H9 (cell line): ENCODE data around the gene GABRB2. TPM values are rescaled to one million over a fixed set of nuclear protein-coding genes. Genes with fewer than 3 reads are reported as not detected.

Experiments used
- DNase-seq: peaks from one replicate; pipeline ENCODE4 v3.0.0-alpha.2; 2017
- H2AFZ ChIP-seq: one replicate; pipeline ENCODE4 v1.6.1; 2013; ENCODE audit warnings: mild to moderate bottlenecking, low read length, control low read depth, moderate library complexity
- H2AK5ac ChIP-seq: 2 replicates; pipeline ENCODE4 v1.6.1; 2013; ENCODE audit warnings: low read length, control low read depth, mixed read lengths; ENCODE audit not compliant: insufficient read length
- H2BK120ac ChIP-seq: one replicate; pipeline ENCODE4 v1.6.1; 2013; ENCODE audit warnings: low read depth, mild to moderate bottlenecking, low read length, control low read depth, inconsistent platforms; ENCODE audit not compliant: poor library complexity, severe bottlenecking
- H2BK12ac ChIP-seq: 2 replicates; pipeline ENCODE4 v1.6.1; 2013; ENCODE audit warnings: low read length, control low read depth, mixed read lengths, low read depth; ENCODE audit not compliant: insufficient read length
- H2BK15ac ChIP-seq: 2 replicates; pipeline ENCODE4 v1.6.1; 2013; ENCODE audit warnings: low read depth, low read length, control low read depth
- H2BK20ac ChIP-seq: one replicate; pipeline ENCODE4 v1.6.1; 2013; ENCODE audit warnings: low read depth, mild to moderate bottlenecking, low read length, control low read depth, inconsistent platforms; ENCODE audit not compliant: poor library complexity, severe bottlenecking
- H2BK5ac ChIP-seq: 2 replicates; pipeline ENCODE4 v1.6.1; 2013; ENCODE audit warnings: low read length, control low read depth, mixed read lengths; ENCODE audit not compliant: insufficient read length
- H3K14ac ChIP-seq: 2 replicates; pipeline ENCODE4 v1.6.1; 2013; ENCODE audit warnings: low read length, control low read depth; ENCODE audit not compliant: insufficient read depth
- H3K18ac ChIP-seq: 2 replicates; pipeline ENCODE4 v1.6.1; 2013; ENCODE audit warnings: low read depth, mild to moderate bottlenecking, mixed read lengths, low read length, control low read depth; ENCODE audit not compliant: insufficient read length
- H3K23ac ChIP-seq: 2 replicates; pipeline ENCODE4 v1.6.1; 2013; ENCODE audit warnings: low read length, control low read depth, mixed read lengths, low read depth; ENCODE audit not compliant: insufficient read length
- H3K23me2 ChIP-seq: 2 replicates; pipeline ENCODE4 v1.6.1; 2013; ENCODE audit warnings: low read depth, mild to moderate bottlenecking, mixed read lengths, low read length, control low read depth; ENCODE audit not compliant: insufficient read length, poor library complexity, severe bottlenecking
- H3K27ac ChIP-seq: 2 replicates; pipeline ENCODE4 v1.5.1; 2013; ENCODE audit warnings: low read length, control low read depth, mixed read lengths, low read depth; ENCODE audit not compliant: insufficient read length
- H3K27me3 ChIP-seq: 2 replicates; pipeline ENCODE4 v1.6.1; 2013; ENCODE audit warnings: low read length, control low read depth, inconsistent platforms; ENCODE audit not compliant: insufficient read depth
- H3K4ac ChIP-seq: 2 replicates; pipeline ENCODE4 v1.6.1; 2013; ENCODE audit warnings: low read depth, mild to moderate bottlenecking, control low read depth, inconsistent platforms, low read length, moderate library complexity
- H3K4me1 ChIP-seq: 2 replicates; pipeline ENCODE4 v1.6.1; 2013; ENCODE audit warnings: low read length, control low read depth, inconsistent platforms; ENCODE audit not compliant: insufficient read depth
- H3K4me2 ChIP-seq: 2 replicates; pipeline ENCODE4 v1.6.1; 2013; ENCODE audit warnings: low read length, control low read depth, mixed read lengths; ENCODE audit not compliant: insufficient read length, insufficient read depth
- H3K56ac ChIP-seq: 2 replicates; pipeline ENCODE4 v1.6.1; 2013; ENCODE audit warnings: low read depth, mild to moderate bottlenecking, mixed read lengths, low read length, control low read depth; ENCODE audit not compliant: insufficient read length
- H3K79me1 ChIP-seq: 2 replicates; pipeline ENCODE4 v1.6.1; 2013; ENCODE audit warnings: low read depth, mild to moderate bottlenecking, moderate library complexity, low read length, control low read depth, inconsistent platforms; ENCODE audit not compliant: insufficient read depth, poor library complexity, severe bottlenecking
- H3K79me2 ChIP-seq: 2 replicates; pipeline ENCODE4 v1.6.1; 2013; ENCODE audit warnings: low read length, control low read depth, inconsistent platforms; ENCODE audit not compliant: insufficient read depth
- H3K9ac ChIP-seq: 2 replicates; pipeline ENCODE4 v1.6.1; 2013; ENCODE audit warnings: low read length, control low read depth, mixed read lengths; ENCODE audit not compliant: insufficient read length; ENCODE audit errors: extremely low read depth
- H3K9me3 ChIP-seq: one replicate; pipeline ENCODE4 v1.6.1; 2013; ENCODE audit warnings: low read depth, low read length, inconsistent platforms; ENCODE audit not compliant: control insufficient read depth
- H3T11ph ChIP-seq: one replicate; pipeline ENCODE4 v1.6.1; 2013; ENCODE audit warnings: mild to moderate bottlenecking, low read length, control low read depth, inconsistent platforms
- H4K20me1 ChIP-seq: one replicate; pipeline ENCODE4 v1.6.1; 2013; ENCODE audit not compliant: control insufficient read depth, insufficient read length, insufficient read depth
- H4K5ac ChIP-seq: 2 replicates; pipeline ENCODE4 v1.6.1; 2013; ENCODE audit warnings: low read depth, mild to moderate bottlenecking, mixed read lengths, low read length, control low read depth; ENCODE audit not compliant: insufficient read length
- H4K8ac ChIP-seq: replicated peaks from 2 replicates; pipeline ENCODE4 v1.6.1; 2013; ENCODE audit warnings: low read length, control low read depth, mixed read lengths, low read depth; ENCODE audit not compliant: insufficient read length
- H4K91ac ChIP-seq: 2 replicates; pipeline ENCODE4 v1.6.1; 2013; ENCODE audit warnings: low read depth, mild to moderate bottlenecking, moderate library complexity, mixed read lengths, low read length, control low read depth; ENCODE audit not compliant: insufficient read length
- H3K27ac Mint-ChIP-seq, 3 experiments: 2 replicates in 2 of 3; 3 replicates in 1 of 3; pipeline ENCODE4 v1.8.0; 2020 to 2021; ENCODE audit warnings: mixed read lengths in 3 of 3, mild to moderate bottlenecking in 1 of 3, moderate library complexity in 1 of 3
- H3K27me3 Mint-ChIP-seq: 2 replicates; pipeline ENCODE4 v1.8.0; 2021; ENCODE audit warnings: low read depth, mild to moderate bottlenecking, moderate library complexity, mixed read lengths
- H3K36me3 Mint-ChIP-seq, 3 experiments: 2 replicates in 2 of 3; 3 replicates in 1 of 3; pipeline ENCODE4 v1.8.0; 2020 to 2021; ENCODE audit warnings: low read depth in 3 of 3, mixed read lengths in 3 of 3; ENCODE audit not compliant: insufficient read depth in 1 of 3
- H3K4me1 Mint-ChIP-seq, 2 experiments: 2 replicates each; pipeline ENCODE4 v1.8.0; 2020; ENCODE audit warnings: mixed read lengths in 2 of 2
- H3K4me3 Mint-ChIP-seq, 2 experiments: 2 replicates in 1 of 2; 3 replicates in 1 of 2; pipeline ENCODE4 v1.8.0; 2020 to 2021; ENCODE audit warnings: mild to moderate bottlenecking in 2 of 2, mixed read lengths in 2 of 2, moderate library complexity in 1 of 2
- H3K9me3 Mint-ChIP-seq, 2 experiments: 2 replicates in 1 of 2; 3 replicates in 1 of 2; pipeline ENCODE4 v1.8.0; 2020; ENCODE audit warnings: mild to moderate bottlenecking in 2 of 2, mixed read lengths in 2 of 2, moderate library complexity in 1 of 2
- CTCF ChIP-seq: fragments of 200-600 bp; sonication (generic); conservative IDR thresholded peaks from 3 replicates; pipeline ENCODE4 v1.8.0; 2021; ENCODE audit warnings: antibody characterized with exemption, mild to moderate bottlenecking
- WGBS: extraction: QIAGEN DNeasy Blood & Tissue Kit; methylation state at CpG from one replicate; pipeline ENCODE4 v1.1.7; 2013; ENCODE audit warnings: missing lambda C conversion rate, low lambda C conversion rate, mixed read lengths; ENCODE audit not compliant: insufficient read length; ENCODE audit errors: extremely low coverage; 5-methylcytosine and 5-hydroxymethylcytosine counted together
- total RNA-seq: library from RNA; stranded (reverse); gene quantifications from 2 replicates; pipeline ENCODE4 v1.2.1, GENCODE V29; 2021

Gene GABRB2
- total RNA-seq, 1 experiment from 2014 or later, result 0.20 TPM

GRCh38 chr5:161562446-161562845 is 15.9 kb upstream of the GABRB2 start:
- H3T11ph ChIP-seq, result no peak overlapping the region
- no peak overlapping the region for H3K14ac ChIP-seq
- H2BK5ac ChIP-seq, result no peak overlapping the region
- no peak overlapping the region for H3K56ac ChIP-seq
- H3K27ac Mint-ChIP-seq, result no peak overlapping the region
- H3K36me3 Mint-ChIP-seq, result no peaks in the 10 kb centered on the region
- H4K20me1 ChIP-seq, result no peaks in the 10 kb centered on the region
- H3K27ac ChIP-seq, result no peak overlapping the region
- H2BK12ac ChIP-seq, result no peak overlapping the region
- H3K4ac ChIP-seq, result no peak overlapping the region
- no peak overlapping the region for H2BK120ac ChIP-seq
- H3K9me3 ChIP-seq, result no peaks in the 10 kb centered on the region
- H3K9me3 Mint-ChIP-seq, result no peaks in the 10 kb centered on the region
- no peak overlapping the region for H4K8ac ChIP-seq
- no peak for TF ChIP-seq CTCF
- peaks cover 4 to 8% of the 10 kb centered on the region in 2 experiments; a peak in 2 of 4 replicates for H3K4me1 Mint-ChIP-seq
- no CpG with 5 or more reads among the region's 2 CpGs for WGBS
- no peak for DNase-seq
- no peak overlapping the region for H3K9ac ChIP-seq
- H2AK5ac ChIP-seq, result no peak overlapping the region
- no peaks in the 10 kb centered on the region; the same call in 1 of the 2 replicates for H3K27me3 Mint-ChIP-seq
- no peak overlapping the region for H3K23ac ChIP-seq
- H4K5ac ChIP-seq, result no peak overlapping the region
- no peak overlapping the region for H4K91ac ChIP-seq
- no peak overlapping the region for H2AFZ ChIP-seq
- H3K18ac ChIP-seq, result no peak overlapping the region
- H3K4me3 Mint-ChIP-seq, result no peak overlapping the region
- no peaks in the 10 kb centered on the region; the same call in 1 of the 2 replicates for H3K4me1 ChIP-seq
- no peaks in the 10 kb centered on the region for H3K27me3 ChIP-seq
- H2BK20ac ChIP-seq, result no peak overlapping the region
- H3K79me2 ChIP-seq, result no peaks in the 10 kb centered on the region
- H3K23me2 ChIP-seq, result no peaks in the 10 kb centered on the region
- H3K4me2 ChIP-seq, result no peak overlapping the region
- H2BK15ac ChIP-seq, result no peak overlapping the region
- no peaks in the 10 kb centered on the region for H3K79me1 ChIP-seq
